Esophagus muscularis mucosa (tissue), 4 donors: ENCODE measurements around the gene ADAM33.

Experiments used
- CTCF ChIP-seq, 3 experiments: fragments of 200-600 bp in 2 of 3; fragments of 450-650 bp in 1 of 3; sonication (generic) in 2 of 3; IDR thresholded peaks; one replicate each; pipeline ENCODE4 v1.5.1; 2017 to 2019; ENCODE audit warnings: antibody characterized with exemption in 3 of 3, mild to moderate bottlenecking in 2 of 3, moderate library complexity in 1 of 3
- EP300 ChIP-seq: sonication (generic); formaldehyde crosslinking; IDR thresholded peaks from one replicate; pipeline ENCODE4 v1.6.1; 2017; ENCODE audit warnings: antibody characterized with exemption
- POLR2A ChIP-seq: fragments of 450-650 bp; IDR thresholded peaks from one replicate; pipeline ENCODE4 v1.6.1; 2017; ENCODE audit warnings: antibody characterized with exemption, moderate library complexity, mild to moderate bottlenecking, low read depth
- POLR2AphosphoS5 ChIP-seq, 2 donors: sonication (generic); formaldehyde crosslinking; IDR thresholded peaks; one replicate each; pipeline ENCODE4 v1.6.1; 2017; ENCODE audit warnings: antibody characterized with exemption in 2 of 2

GRCh38 chr20:3663031-3663701 is 18.6 kb downstream of the ADAM33 start, which contains the start of gene GFRA4:
- TF ChIP-seq CTCF (IDR thresholded peaks at IDR 0.05), result no peak
- TF ChIP-seq POLR2AphosphoS5 (IDR thresholded peaks at IDR 0.05), result no peak
- TF ChIP-seq EP300, result no peak
- TF ChIP-seq POLR2A, result no peak
